Measurements from ENCODE around the gene HAUS6.

Gene HAUS6

GRCh38 chr9:19048966-19049916 lies 53.5 kb downstream of the HAUS6 start, which contains the start of gene RRAGA:
Gene RRAGA (plus strand): TSS chr9:19049427. CDS start chr9:19049660, 233 bp downstream.
- Histone ChIP-seq H3K4ac (ENCODE audit: low read depth, low read length) (peak within 1 kb of the TSS; percentile 75), H3K27ac (ENCODE audit: low read depth, low read length) (peak within 1 kb of the TSS; percentile 79), H3K9ac (ENCODE audit: low read length) (peak within 1 kb of the TSS; percentile 74), H3K79me1 (ENCODE audit: low read length) (peaks cover 10% of the 10 kb centered on the region), H4K8ac (ENCODE audit: low read depth, low read length) (peak within 1 kb of the TSS; percentile 96), H2BK120ac (ENCODE audit: insufficient read depth, low read length, poor library complexity) (peak within 1 kb of the TSS; percentile 78), H2BK5ac (ENCODE audit: low read depth, low read length, poor library complexity) (peak within 1 kb of the TSS; percentile 86), H3K23ac (ENCODE audit: low read length) (no peak within 1 kb of the TSS), H3K4me2 (ENCODE audit: low read length) (peak within 1 kb of the TSS; percentile 95), H2BK12ac (ENCODE audit: low read length) (no peak within 1 kb of the TSS), H3K4me1 (ENCODE audit: control insufficient read depth in 1 of 2, insufficient read depth in 2 of 2, low read length in 2 of 2) (peaks cover 5 to 13% of the 10 kb centered on the region in 2 experiments), H3K18ac (ENCODE audit: low read length) (peak within 1 kb of the TSS; percentile 95), H2AK5ac (ENCODE audit: low read length) (peak within 1 kb of the TSS; percentile 57), H4K91ac (ENCODE audit: low read depth, low read length) (peak within 1 kb of the TSS; percentile 93), H3K14ac (ENCODE audit: low read length) (peak within 1 kb of the TSS; percentile 97), H3K9me3 (ENCODE audit: insufficient read depth, low read depth, low read length) (no peaks in the 10 kb centered on the region), H3K79me2 (ENCODE audit: control insufficient read depth, insufficient read depth, low read length, poor library complexity) (peaks cover 13% of the 10 kb centered on the region), H3K36me3 (ENCODE audit: control insufficient read depth in 1 of 2, insufficient read depth in 2 of 2, low read length in 2 of 2) (peaks cover 0 to 2% of the 10 kb centered on the region in 2 experiments), H3K4me3 (ENCODE audit: low read depth, low read length) (peak within 1 kb of the TSS; percentile 85), H2AFZ (ENCODE audit: insufficient read depth, low read length, poor library complexity) (peak within 1 kb of the TSS; percentile 91), H4K12ac (ENCODE audit: low read depth, low read length) (peak within 1 kb of the TSS; percentile 90), H3K27me3 (ENCODE audit: insufficient read depth, low read length) (no peaks in the 10 kb centered on the region)
- DNase-seq, result peak; percentile 98 to 99
- no CpG with 5 or more reads among the region's 82 CpGs for WGBS (ENCODE audit: extremely low coverage, insufficient coverage, insufficient read length)

- Histone ChIP-seq H3K14ac (ENCODE audit: low read length) (no peak overlapping the region), H2AK5ac (ENCODE audit: low read length) (no peak overlapping the region), H3K9me3 (ENCODE audit: insufficient read depth, low read depth, low read length) (peaks cover 2% of the 10 kb centered on the region), H3K18ac (ENCODE audit: low read length) (no peak overlapping the region), H2BK5ac (ENCODE audit: low read depth, low read length, poor library complexity) (no peak overlapping the region), H3K9ac (ENCODE audit: low read length) (no peak overlapping the region), H2AFZ (ENCODE audit: insufficient read depth, low read length, poor library complexity) (no peak overlapping the region), H2BK12ac (ENCODE audit: low read length) (no peak overlapping the region), H3K27me3 (ENCODE audit: insufficient read depth, low read length) (no peaks in the 10 kb centered on the region), H4K91ac (ENCODE audit: low read depth, low read length) (no peak overlapping the region), H3K4me3 (ENCODE audit: low read depth, low read length) (no peak overlapping the region), H2BK120ac (ENCODE audit: insufficient read depth, low read length, poor library complexity) (no peak overlapping the region), H3K4me1 (ENCODE audit: control insufficient read depth in 1 of 2, insufficient read depth in 2 of 2, low read length in 2 of 2) (no peaks in the 10 kb centered on the region), H3K79me2 (ENCODE audit: control insufficient read depth, insufficient read depth, low read length, poor library complexity) (no peaks in the 10 kb centered on the region), H3K4ac (ENCODE audit: low read depth, low read length) (no peak overlapping the region), H4K8ac (ENCODE audit: low read depth, low read length) (no peak overlapping the region), H3K4me2 (ENCODE audit: low read length) (no peak overlapping the region), H3K23ac (ENCODE audit: low read length) (no peak overlapping the region), H3K27ac (ENCODE audit: low read depth, low read length) (no peak overlapping the region), H3K36me3 (ENCODE audit: control insufficient read depth in 1 of 2, insufficient read depth in 2 of 2, low read length in 2 of 2) (no peaks in the 10 kb centered on the region), H4K12ac (ENCODE audit: low read depth, low read length) (no peak overlapping the region), H3K79me1 (ENCODE audit: low read length) (no peaks in the 10 kb centered on the region)
- DNase-seq, result no peak
- WGBS (ENCODE audit: extremely low coverage, insufficient coverage, insufficient read length), result no CpG with 5 or more reads among the region's 5 CpGs
Observed at GRCh38 chr9:19036611-19037010, 66.1 kb downstream of the HAUS6 start.

- Histone ChIP-seq H4K12ac (ENCODE audit: low read depth, low read length) (no peak within 1 kb of the TSS), H3K4me3 (ENCODE audit: low read depth, low read length) (no peak within 1 kb of the TSS), H2BK5ac (ENCODE audit: low read depth, low read length, poor library complexity) (no peak within 1 kb of the TSS), H3K9me3 (ENCODE audit: insufficient read depth, low read depth, low read length) (peaks cover 2% of the 10 kb centered on the region), H3K27ac (ENCODE audit: low read depth, low read length) (no peak within 1 kb of the TSS), H3K27me3 (ENCODE audit: insufficient read depth, low read length) (no peaks in the 10 kb centered on the region), H4K91ac (ENCODE audit: low read depth, low read length) (no peak within 1 kb of the TSS), H3K79me1 (ENCODE audit: low read length) (no peaks in the 10 kb centered on the region), H3K14ac (ENCODE audit: low read length) (no peak within 1 kb of the TSS), H3K4me1 (ENCODE audit: control insufficient read depth in 1 of 2, insufficient read depth in 2 of 2, low read length in 2 of 2) (no peaks in the 10 kb centered on the region), H3K4me2 (ENCODE audit: low read length) (no peak within 1 kb of the TSS), H2AFZ (ENCODE audit: insufficient read depth, low read length, poor library complexity) (no peak within 1 kb of the TSS), H3K23ac (ENCODE audit: low read length) (no peak within 1 kb of the TSS), H3K9ac (ENCODE audit: low read length) (no peak within 1 kb of the TSS), H3K79me2 (ENCODE audit: control insufficient read depth, insufficient read depth, low read length, poor library complexity) (no peaks in the 10 kb centered on the region), H3K36me3 (ENCODE audit: control insufficient read depth in 1 of 2, insufficient read depth in 2 of 2, low read length in 2 of 2) (no peaks in the 10 kb centered on the region), H3K18ac (ENCODE audit: low read length) (no peak within 1 kb of the TSS), H2BK120ac (ENCODE audit: insufficient read depth, low read length, poor library complexity) (no peak within 1 kb of the TSS), H4K8ac (ENCODE audit: low read depth, low read length) (no peak within 1 kb of the TSS), H2AK5ac (ENCODE audit: low read length) (no peak within 1 kb of the TSS), H3K4ac (ENCODE audit: low read depth, low read length) (no peak within 1 kb of the TSS), H2BK12ac (ENCODE audit: low read length) (no peak within 1 kb of the TSS)
- no peak for DNase-seq
- WGBS (ENCODE audit: extremely low coverage, insufficient coverage, insufficient read length), result no CpG with 5 or more reads among the region's 20 CpGs
Observed at GRCh38 chr9:19033015-19033414, 69.7 kb downstream of the HAUS6 start, which contains the start of gene SAXO1. Gene SAXO1 (minus strand): TSS chr9:19033209. CDS start chr9:19032908, 301 bp downstream.

- Histone ChIP-seq H3K9me3 (ENCODE audit: insufficient read depth, low read depth, low read length) (peaks cover 4% of the 10 kb centered on the region), H3K79me2 (ENCODE audit: control insufficient read depth, insufficient read depth, low read length, poor library complexity) (no peaks in the 10 kb centered on the region), H3K4me1 (ENCODE audit: control insufficient read depth in 1 of 2, insufficient read depth in 2 of 2, low read length in 2 of 2) (no peaks in the 10 kb centered on the region), H4K91ac (ENCODE audit: low read depth, low read length) (no peak overlapping the region), H3K27ac (ENCODE audit: low read depth, low read length) (no peak overlapping the region), H3K18ac (ENCODE audit: low read length) (no peak overlapping the region), H2BK5ac (ENCODE audit: low read depth, low read length, poor library complexity) (no peak overlapping the region), H2AK5ac (ENCODE audit: low read length) (no peak overlapping the region), H2BK12ac (ENCODE audit: low read length) (no peak overlapping the region), H3K14ac (ENCODE audit: low read length) (no peak overlapping the region), H3K23ac (ENCODE audit: low read length) (no peak overlapping the region), H2AFZ (ENCODE audit: insufficient read depth, low read length, poor library complexity) (no peak overlapping the region), H3K79me1 (ENCODE audit: low read length) (no peaks in the 10 kb centered on the region), H3K4ac (ENCODE audit: low read depth, low read length) (no peak overlapping the region), H3K27me3 (ENCODE audit: insufficient read depth, low read length) (no peaks in the 10 kb centered on the region), H2BK120ac (ENCODE audit: insufficient read depth, low read length, poor library complexity) (no peak overlapping the region), H3K9ac (ENCODE audit: low read length) (no peak overlapping the region), H3K4me3 (ENCODE audit: low read depth, low read length) (no peak overlapping the region), H3K36me3 (ENCODE audit: control insufficient read depth in 1 of 2, insufficient read depth in 2 of 2, low read length in 2 of 2) (no peaks in the 10 kb centered on the region), H4K12ac (ENCODE audit: low read depth, low read length) (no peak overlapping the region), H4K8ac (ENCODE audit: low read depth, low read length) (no peak overlapping the region), H3K4me2 (ENCODE audit: low read length) (no peak overlapping the region)
- no CpG with 5 or more reads among the region's 14 CpGs for WGBS (ENCODE audit: extremely low coverage, insufficient coverage, insufficient read length)
- no peak for DNase-seq
Observed at GRCh38 chr9:19032406-19032805, 70.3 kb downstream of the HAUS6 start.
